ENCODE data around the gene FN1. TPM values are rescaled to one million over a fixed set of nuclear protein-coding genes. Genes with fewer than 3 reads are reported as not detected.

The FN1 gene
- total RNA-seq, 1 experiment from 2014 or later = 11.1 TPM

GRCh38 chr2:215363461-215364156 lies 72.3 kb downstream of the FN1 start (continued):
- TF ChIP-seq, protein P1, sequence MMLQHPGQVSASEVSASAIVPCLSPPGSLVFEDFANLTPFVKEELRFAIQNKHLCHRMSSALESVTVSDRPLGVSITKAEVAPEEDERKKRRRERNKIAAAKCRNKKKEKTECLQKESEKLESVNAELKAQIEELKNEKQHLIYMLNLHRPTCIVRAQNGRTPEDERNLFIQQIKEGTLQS (IDR thresholded peaks at IDR 0.05) = no peak
- TF ChIP-seq YY1 (IDR thresholded peaks at IDR 0.05; ENCODE audit: extremely low read depth, insufficient replicate concordance, low read depth, low read length) (no peak), EZH2 (IDR thresholded peaks at IDR 0.05) (no peak), SP1 (IDR thresholded peaks at IDR 0.05; ENCODE audit: low read depth) (no peak), FOSL1 (IDR thresholded peaks at IDR 0.05; ENCODE audit: low read depth) (no peak)
- TF ChIP-seq, protein P2, sequence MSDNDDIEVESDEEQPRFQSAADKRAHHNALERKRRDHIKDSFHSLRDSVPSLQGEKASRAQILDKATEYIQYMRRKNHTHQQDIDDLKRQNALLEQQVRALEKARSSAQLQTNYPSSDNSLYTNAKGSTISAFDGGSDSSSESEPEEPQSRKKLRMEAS (IDR thresholded peaks at IDR 0.05) = no peak

GRCh38 chr2:215363039-215363438 lies 72.8 kb downstream of the FN1 start:
- CTCF ChIA-PET = no interaction called here
- no peak overlapping the region for H3K4me3 ChIP-seq (replicated peaks in 1 of 2; ENCODE audit: low read depth in 1 of 2, low read length in 2 of 2)
- H2AFZ ChIP-seq (ENCODE audit: low read depth, low read length, poor library complexity, severe bottlenecking) = no peak overlapping the region
- DNase-seq (ENCODE audit: low read depth, low spot score) (no peak), ATAC-seq (no peak)
- RAD21 ChIA-PET (ENCODE audit: low non-redundant PET in 1 of 2, low total read pairs in 2 of 2, uncharacterized antibody in 2 of 2, unreplicated experiment in 2 of 2) = no interaction called here
- no peak overlapping the region for H3K27ac ChIP-seq (ENCODE audit: low read depth, low read length)
- peaks cover 0 to 11% of the 10 kb centered on the region in 2 experiments; a peak in 2 of 4 replicates for H3K36me3 ChIP-seq (ENCODE audit: control insufficient read depth in 1 of 2, insufficient read depth in 2 of 2, low read length in 2 of 2)
- H3K9me2 ChIP-seq (ENCODE audit: insufficient read depth) = no peaks in the 10 kb centered on the region
- BruUV-seq (replicated peaks) = no TSS peak
- H3K9ac ChIP-seq (ENCODE audit: low read length) = no peak overlapping the region
- no peaks in the 10 kb centered on the region for H3K79me2 ChIP-seq (ENCODE audit: insufficient read depth, low read length)
- no peak overlapping the region for H3K4me2 ChIP-seq (ENCODE audit: low read length)
- POLR2A ChIA-PET = no interaction called here
- no peaks in the 10 kb centered on the region for H4K20me1 ChIP-seq (ENCODE audit: insufficient read depth)
- intact Hi-C loops (cut with micrococcal nuclease) = no loop called here
- H3K9me3 ChIP-seq (ENCODE audit: control insufficient read depth in 1 of 2, insufficient read depth in 1 of 2, low read depth in 1 of 2, low read length in 2 of 2) = no peaks in the 10 kb centered on the region
- H3K27me3 ChIP-seq (ENCODE audit: insufficient read depth, low read length) = no peaks in the 10 kb centered on the region
- no peaks in the 10 kb centered on the region for H3K4me1 ChIP-seq (ENCODE audit: control insufficient read depth in 1 of 2, insufficient read depth in 2 of 2, low read length in 2 of 2)
- TF ChIP-seq, protein P2 (IDR thresholded peaks at IDR 0.05) = no peak
- TF ChIP-seq ZBTB33 (IDR thresholded peaks at IDR 0.05; ENCODE audit: extremely low read depth, insufficient replicate concordance, low read length) (no peak), EZH2 (IDR thresholded peaks at IDR 0.05) (no peak), ELF1 (IDR thresholded peaks at IDR 0.05; ENCODE audit: borderline replicate concordance, low read depth) (no peak), CBX3 (IDR thresholded peaks at IDR 0.05; ENCODE audit: low read depth) (no peak), SP1 (IDR thresholded peaks at IDR 0.05; ENCODE audit: low read depth) (no peak), YY1 (IDR thresholded peaks at IDR 0.05; ENCODE audit: extremely low read depth, insufficient replicate concordance, low read depth, low read length) (no peak)
- TF ChIP-seq, protein P1 (IDR thresholded peaks at IDR 0.05) = no peak
